Measurements from ENCODE around the gene YTHDF1. TPM values are rescaled to one million over a fixed set of nuclear protein-coding genes. Genes with fewer than 3 reads are reported as not detected.

Gene YTHDF1
- total and polyA plus RNA-seq, 2 experiments from 2014 or later: 35.9 to 57.4 TPM

DNA sequence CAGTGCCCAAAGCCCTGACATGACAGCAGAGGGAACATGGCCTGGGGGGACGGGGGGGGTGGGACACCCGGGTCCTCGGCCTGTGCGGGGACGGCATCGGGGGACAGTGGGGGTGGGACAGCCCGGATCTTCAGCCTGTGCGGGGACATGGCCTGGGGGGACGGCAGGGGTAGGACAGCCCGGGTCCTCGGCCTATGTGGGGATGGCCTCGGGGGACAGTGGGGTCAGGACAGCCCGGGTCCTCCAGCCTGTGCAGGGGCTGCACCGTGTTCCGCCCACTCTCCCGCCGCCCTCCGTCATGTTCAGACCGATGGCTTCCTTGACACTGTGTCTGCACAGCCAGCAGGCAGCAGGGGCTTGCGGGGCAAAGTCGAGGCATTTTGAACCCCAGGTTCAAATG lies 26.8 kb upstream of the YTHDF1 start:
- 97% methylated on average over 6 of the region's 21 CpGs for WGBS (ENCODE audit: low lambda C conversion rate, missing lambda C conversion rate)
- no peaks in the 10 kb centered on the region for H3K79me2 ChIP-seq
- no peak overlapping the region for H3K27ac ChIP-seq
- no peak overlapping the region for H2AFZ ChIP-seq
- H3K9me2 ChIP-seq (replicated peaks; ENCODE audit: insufficient read depth): no peaks in the 10 kb centered on the region
- H3K36me3 ChIP-seq (replicated peaks; ENCODE audit: insufficient read depth, low read depth): no peaks in the 10 kb centered on the region
- H3K4me3 ChIP-seq: no peak overlapping the region
- H4K20me1 ChIP-seq (ENCODE audit: insufficient read depth, poor library complexity, severe bottlenecking): no peaks in the 10 kb centered on the region
- no peak overlapping the region for H3K4me2 ChIP-seq
- no peaks in the 10 kb centered on the region for H3K27me3 ChIP-seq
- H3K9me3 ChIP-seq (ENCODE audit: low read depth): no peaks in the 10 kb centered on the region
- TF ChIP-seq, protein P1, sequence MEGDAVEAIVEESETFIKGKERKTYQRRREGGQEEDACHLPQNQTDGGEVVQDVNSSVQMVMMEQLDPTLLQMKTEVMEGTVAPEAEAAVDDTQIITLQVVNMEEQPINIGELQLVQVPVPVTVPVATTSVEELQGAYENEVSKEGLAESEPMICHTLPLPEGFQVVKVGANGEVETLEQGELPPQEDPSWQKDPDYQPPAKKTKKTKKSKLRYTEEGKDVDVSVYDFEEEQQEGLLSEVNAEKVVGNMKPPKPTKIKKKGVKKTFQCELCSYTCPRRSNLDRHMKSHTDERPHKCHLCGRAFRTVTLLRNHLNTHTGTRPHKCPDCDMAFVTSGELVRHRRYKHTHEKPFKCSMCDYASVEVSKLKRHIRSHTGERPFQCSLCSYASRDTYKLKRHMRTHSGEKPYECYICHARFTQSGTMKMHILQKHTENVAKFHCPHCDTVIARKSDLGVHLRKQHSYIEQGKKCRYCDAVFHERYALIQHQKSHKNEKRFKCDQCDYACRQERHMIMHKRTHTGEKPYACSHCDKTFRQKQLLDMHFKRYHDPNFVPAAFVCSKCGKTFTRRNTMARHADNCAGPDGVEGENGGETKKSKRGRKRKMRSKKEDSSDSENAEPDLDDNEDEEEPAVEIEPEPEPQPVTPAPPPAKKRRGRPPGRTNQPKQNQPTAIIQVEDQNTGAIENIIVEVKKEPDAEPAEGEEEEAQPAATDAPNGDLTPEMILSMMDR (IDR thresholded peaks at IDR 0.05; ENCODE audit: poor library complexity): no peak
- no peak for TF ChIP-seq EZH2 (IDR thresholded peaks at IDR 0.05; ENCODE audit: borderline replicate concordance)
- TF ChIP-seq EZH2phosphoT487 (IDR thresholded peaks at IDR 0.05; ENCODE audit: low read depth, severe bottlenecking, unreplicated experiment): no peak
- H3K4me1 ChIP-seq (ENCODE audit: insufficient read depth): no peaks in the 10 kb centered on the region
- no peak for DNase-seq (ENCODE audit: low spot score)

DNA sequence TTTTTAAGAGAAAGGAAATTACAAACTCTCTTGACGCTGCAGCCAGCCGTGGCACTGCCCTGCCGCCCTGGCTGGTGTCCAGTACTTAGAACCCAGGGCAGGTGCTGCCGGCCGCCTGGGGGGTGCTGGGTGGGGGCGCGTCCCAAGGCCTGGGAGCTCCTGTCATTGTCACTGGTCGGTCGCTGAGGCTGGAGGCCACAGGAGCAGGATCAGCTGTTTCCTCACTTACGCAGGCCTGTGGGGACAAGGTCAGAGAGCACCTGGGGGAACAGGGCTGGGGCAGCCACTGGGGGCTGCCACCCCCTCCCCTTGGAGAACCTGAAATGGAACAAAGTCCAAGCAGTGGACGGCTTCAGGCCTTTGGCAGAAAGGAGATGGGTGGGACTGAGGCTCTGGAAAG lies 25.3 kb upstream of the YTHDF1 start:
- 67% methylated on average over 11 of the region's 11 CpGs for WGBS (ENCODE audit: low lambda C conversion rate, missing lambda C conversion rate)

DNA sequence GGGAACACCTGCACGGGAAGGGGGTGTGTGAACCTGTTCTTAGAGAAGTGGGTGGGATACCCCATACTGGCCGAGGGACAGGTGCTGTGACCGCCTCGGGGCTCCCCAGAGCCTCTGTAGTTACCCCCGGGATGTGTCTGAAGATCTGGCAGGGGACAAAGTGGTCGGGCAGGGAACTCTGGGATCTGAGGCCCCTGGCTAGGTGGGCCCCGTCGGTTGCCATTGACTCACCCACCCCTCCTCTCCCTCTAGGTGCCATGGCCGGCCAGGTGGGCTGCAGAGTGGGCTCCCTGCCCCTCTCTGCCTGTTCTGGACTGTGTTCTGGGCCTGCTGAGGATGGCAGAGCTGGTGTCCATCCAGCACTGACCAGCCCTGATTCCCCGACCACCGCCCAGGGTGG lies 24.1 kb upstream of the YTHDF1 start:
- Histone ChIP-seq H2AFZ (no peak overlapping the region), H3K27me3 (no peaks in the 10 kb centered on the region), H4K20me1 (ENCODE audit: insufficient read depth, poor library complexity, severe bottlenecking) (no peaks in the 10 kb centered on the region), H3K9me3 (ENCODE audit: low read depth) (no peaks in the 10 kb centered on the region), H3K36me3 (replicated peaks; ENCODE audit: insufficient read depth, low read depth) (no peaks in the 10 kb centered on the region), H3K9me2 (replicated peaks; ENCODE audit: insufficient read depth) (no peaks in the 10 kb centered on the region), H3K4me3 (no peak overlapping the region), H3K27ac (no peak overlapping the region), H3K79me2 (no peaks in the 10 kb centered on the region), H3K4me2 (no peak overlapping the region), H3K4me1 (ENCODE audit: insufficient read depth) (peaks cover 8% of the 10 kb centered on the region)
- TF ChIP-seq, protein P1 (IDR thresholded peaks at IDR 0.05; ENCODE audit: poor library complexity): no peak
- no peak for TF ChIP-seq EZH2 (IDR thresholded peaks at IDR 0.05; ENCODE audit: borderline replicate concordance)
- TF ChIP-seq EZH2phosphoT487 (IDR thresholded peaks at IDR 0.05; ENCODE audit: low read depth, severe bottlenecking, unreplicated experiment): no peak
- WGBS (ENCODE audit: low lambda C conversion rate, missing lambda C conversion rate): 90% methylated on average over 11 of the region's 11 CpGs
- DNase-seq (ENCODE audit: low spot score): no peak

More for the DNA sequence above, 25.3 kb upstream of the YTHDF1 start:
- Histone ChIP-seq H4K20me1 (ENCODE audit: insufficient read depth, poor library complexity, severe bottlenecking) (no peaks in the 10 kb centered on the region), H3K79me2 (no peaks in the 10 kb centered on the region), H3K4me3 (no peak overlapping the region), H3K9me2 (replicated peaks; ENCODE audit: insufficient read depth) (no peaks in the 10 kb centered on the region), H3K9me3 (ENCODE audit: low read depth) (no peaks in the 10 kb centered on the region), H3K4me1 (ENCODE audit: insufficient read depth) (no peaks in the 10 kb centered on the region), H3K27me3 (no peaks in the 10 kb centered on the region), H2AFZ (no peak overlapping the region), H3K27ac (no peak overlapping the region), H3K4me2 (no peak overlapping the region), H3K36me3 (replicated peaks; ENCODE audit: insufficient read depth, low read depth) (no peaks in the 10 kb centered on the region)
- no peak for DNase-seq (ENCODE audit: low spot score)
- TF ChIP-seq EZH2phosphoT487 (IDR thresholded peaks at IDR 0.05; ENCODE audit: low read depth, severe bottlenecking, unreplicated experiment) (no peak), EZH2 (IDR thresholded peaks at IDR 0.05; ENCODE audit: borderline replicate concordance) (no peak)
- TF ChIP-seq, protein P1 (IDR thresholded peaks at IDR 0.05; ENCODE audit: poor library complexity): no peak

DNA sequence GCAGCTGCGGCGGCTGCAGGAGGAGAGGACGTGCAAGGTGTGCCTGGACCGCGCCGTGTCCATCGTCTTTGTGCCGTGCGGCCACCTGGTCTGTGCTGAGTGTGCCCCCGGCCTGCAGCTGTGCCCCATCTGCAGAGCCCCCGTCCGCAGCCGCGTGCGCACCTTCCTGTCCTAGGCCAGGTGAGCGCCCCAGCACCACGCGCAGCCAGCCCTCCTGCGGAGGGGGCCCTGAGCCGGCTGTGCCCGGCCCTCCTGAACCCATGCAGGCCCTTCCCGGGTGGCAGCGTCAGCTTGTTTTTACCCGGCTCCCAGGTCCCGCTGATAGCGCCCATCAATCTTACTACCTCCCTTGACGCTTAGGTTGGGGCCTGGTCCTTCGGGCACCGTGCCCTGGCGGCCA lies 23.5 kb upstream of the YTHDF1 start:
- H3K4me2 ChIP-seq: no peak overlapping the region
- no peak overlapping the region for H3K27ac ChIP-seq
- H3K9me2 ChIP-seq (replicated peaks; ENCODE audit: insufficient read depth): no peaks in the 10 kb centered on the region
- H3K4me3 ChIP-seq: no peak overlapping the region
- DNase-seq (ENCODE audit: low spot score): no peak
- H3K9me3 ChIP-seq (ENCODE audit: low read depth): no peaks in the 10 kb centered on the region
- no peaks in the 10 kb centered on the region for H3K27me3 ChIP-seq
- H2AFZ ChIP-seq: no peak overlapping the region
- peaks cover 10% of the 10 kb centered on the region for H3K4me1 ChIP-seq (ENCODE audit: insufficient read depth)
- 93% methylated on average over 28 of the region's 30 CpGs for WGBS (ENCODE audit: low lambda C conversion rate, missing lambda C conversion rate)
- no peaks in the 10 kb centered on the region for H3K36me3 ChIP-seq (replicated peaks; ENCODE audit: insufficient read depth, low read depth)
- TF ChIP-seq EZH2 (IDR thresholded peaks at IDR 0.05; ENCODE audit: borderline replicate concordance) (no peak), EZH2phosphoT487 (IDR thresholded peaks at IDR 0.05; ENCODE audit: low read depth, severe bottlenecking, unreplicated experiment) (no peak)
- TF ChIP-seq, protein P1 (IDR thresholded peaks at IDR 0.05; ENCODE audit: poor library complexity): no peak
- no peaks in the 10 kb centered on the region for H3K79me2 ChIP-seq
- H4K20me1 ChIP-seq (ENCODE audit: insufficient read depth, poor library complexity, severe bottlenecking): no peaks in the 10 kb centered on the region

Data from hepatocyte (in vitro differentiated cells).